GM18909 (cell line): ENCODE data around the gene SLC5A8.
"Not testable (repeated sequence)": the region's sequence is repeated elsewhere in the genome, so short reads cannot be mapped to it uniquely, and the experiment has no call there.

Experiments used
- ATAC-seq: cut with Tn5 transposase; IDR thresholded peaks from one replicate; pipeline ENCODE4 v1.9.1; 2021; ENCODE audit warnings: mild to moderate bottlenecking; ENCODE audit not compliant: unreplicated experiment, poor library complexity

Gene SLC5A8

DNA sequence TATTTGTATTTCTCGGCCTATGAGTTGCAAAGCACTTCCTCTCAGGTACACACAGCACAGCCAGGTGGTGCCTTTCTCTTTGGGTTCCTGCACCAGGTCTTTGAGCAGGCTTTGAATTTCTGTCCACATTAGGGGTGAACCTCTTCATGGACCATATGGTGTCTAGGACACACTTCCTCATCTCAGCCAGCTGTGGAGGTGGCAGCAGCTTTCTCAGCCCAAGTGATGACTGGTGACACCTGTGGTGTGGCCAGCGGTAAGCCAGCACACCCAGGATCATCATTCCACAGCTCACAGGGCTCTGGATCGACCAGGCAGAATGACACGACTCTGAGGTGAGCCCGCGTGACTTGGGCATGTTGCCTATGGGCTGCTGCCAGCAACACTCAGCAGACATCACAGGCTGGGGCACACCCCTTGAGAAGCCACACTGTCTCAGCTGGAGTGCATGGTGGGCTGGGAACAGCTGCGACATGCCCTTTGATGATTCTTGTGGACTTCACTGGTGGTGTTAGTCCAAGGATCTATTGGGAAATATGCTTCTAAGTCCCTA lies 36.8 kb downstream of the SLC5A8 start:
- ATAC-seq, result no peak

DNA sequence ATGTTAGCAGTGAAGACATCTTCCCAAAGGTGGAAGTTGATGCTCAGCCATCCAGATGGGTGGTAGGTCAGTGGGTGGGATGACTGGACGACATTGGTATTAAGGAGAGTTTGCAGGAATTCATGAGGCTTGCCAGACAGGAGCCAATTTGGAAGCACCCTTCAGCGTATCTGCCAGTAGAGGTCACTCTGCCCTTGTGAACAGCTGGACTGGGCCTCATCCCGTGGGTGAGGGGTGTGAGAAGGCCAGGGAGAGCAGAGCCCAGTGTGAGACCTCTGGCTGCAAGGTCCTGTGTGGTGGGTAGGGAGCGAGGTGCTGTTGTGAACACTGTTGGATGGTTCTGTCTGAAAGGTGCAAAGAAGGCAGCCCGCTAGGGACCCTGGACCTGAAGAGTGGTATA lies 37.7 kb downstream of the SLC5A8 start:
- ATAC-seq, result no peak

DNA sequence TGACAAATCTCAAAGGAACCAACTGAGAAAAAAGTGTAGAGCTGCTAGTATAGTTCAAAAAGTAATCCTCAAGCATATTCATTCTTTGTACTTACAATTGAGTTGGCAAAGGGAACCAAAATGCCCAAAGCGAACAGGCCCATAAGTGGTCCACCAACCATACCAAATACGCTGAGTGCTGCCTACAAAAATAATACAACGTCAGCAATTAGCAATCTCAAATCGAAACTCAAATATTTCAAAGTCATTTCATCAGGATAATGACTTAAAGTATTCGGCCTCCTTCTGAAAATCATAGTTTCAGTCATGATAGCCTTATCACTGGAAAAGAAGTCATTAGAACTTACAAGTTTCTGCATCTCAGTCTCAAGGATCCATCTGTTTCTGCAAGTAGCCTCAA lies 42.0 kb downstream of the SLC5A8 start:
- no peak for ATAC-seq

DNA sequence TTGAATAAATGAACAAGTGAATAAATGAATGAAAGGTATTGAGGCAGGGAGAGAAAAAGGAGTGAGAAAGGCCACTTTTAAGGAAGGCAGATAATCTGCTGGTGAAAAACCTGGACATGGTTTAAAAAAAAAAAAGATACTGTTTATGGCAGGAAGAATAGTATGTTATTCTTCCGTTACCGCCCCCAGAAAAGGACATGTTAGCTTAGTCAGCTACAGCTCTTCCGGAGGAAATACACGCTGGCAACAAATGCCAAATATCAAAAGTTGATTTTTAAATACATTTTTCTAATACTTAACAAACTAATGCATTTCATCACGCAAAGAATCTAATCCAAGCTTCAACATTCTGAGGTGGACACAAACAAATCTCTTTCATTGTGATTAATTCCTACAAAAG lies 43.2 kb downstream of the SLC5A8 start:
- ATAC-seq, result no peak

DNA sequence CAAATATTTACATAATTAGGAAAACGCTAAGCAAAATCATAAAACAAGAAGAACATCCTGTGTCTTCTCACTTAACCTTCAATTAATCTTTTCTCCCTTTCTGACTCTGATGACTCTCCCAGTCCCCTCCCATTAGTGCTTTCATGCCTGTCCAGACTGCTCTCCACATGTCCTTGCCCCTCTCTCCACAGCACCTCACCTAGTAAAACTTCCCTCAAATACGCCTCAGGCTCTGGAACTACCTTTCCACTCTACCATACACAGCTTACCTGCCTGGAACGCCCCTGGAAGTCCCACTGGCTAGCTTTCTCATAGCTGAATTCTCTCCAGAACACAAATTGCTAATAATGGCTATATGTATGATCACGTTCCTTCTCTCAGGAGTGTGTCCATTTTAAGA lies 44.7 kb downstream of the SLC5A8 start:
- no peak for ATAC-seq

DNA sequence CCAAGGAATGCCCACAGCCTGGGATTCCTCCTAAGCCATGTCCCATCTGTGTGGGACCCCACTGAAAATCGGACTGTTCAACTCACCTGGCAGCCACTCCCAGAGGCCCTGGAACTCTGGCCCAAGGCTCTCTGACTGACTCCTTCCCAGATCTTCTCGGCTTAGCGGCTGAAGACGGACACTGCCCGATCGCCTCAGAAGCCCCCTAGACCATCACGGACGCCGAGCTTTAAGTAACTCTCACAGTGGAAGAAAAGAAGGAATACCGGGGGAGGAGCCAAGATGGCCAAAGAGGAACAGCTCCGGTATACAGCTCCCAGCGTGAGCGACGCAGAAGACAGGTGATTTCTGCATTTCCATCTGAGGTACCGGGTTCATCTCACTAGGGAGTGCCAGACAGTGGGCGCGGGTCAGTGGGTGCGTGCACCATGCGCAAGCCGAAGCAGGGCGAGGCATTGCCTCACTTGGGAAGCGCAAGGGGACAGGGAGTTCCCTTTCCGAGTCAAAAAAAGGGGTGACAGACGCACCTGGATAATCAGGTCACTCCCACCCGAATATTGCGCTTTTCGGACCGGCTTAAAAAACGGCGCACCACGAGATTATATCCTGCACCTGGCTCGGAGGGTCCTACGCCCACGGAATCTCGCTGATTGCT lies 64.1 kb downstream of the SLC5A8 start:
- ATAC-seq, result not testable (repeated sequence)

DNA sequence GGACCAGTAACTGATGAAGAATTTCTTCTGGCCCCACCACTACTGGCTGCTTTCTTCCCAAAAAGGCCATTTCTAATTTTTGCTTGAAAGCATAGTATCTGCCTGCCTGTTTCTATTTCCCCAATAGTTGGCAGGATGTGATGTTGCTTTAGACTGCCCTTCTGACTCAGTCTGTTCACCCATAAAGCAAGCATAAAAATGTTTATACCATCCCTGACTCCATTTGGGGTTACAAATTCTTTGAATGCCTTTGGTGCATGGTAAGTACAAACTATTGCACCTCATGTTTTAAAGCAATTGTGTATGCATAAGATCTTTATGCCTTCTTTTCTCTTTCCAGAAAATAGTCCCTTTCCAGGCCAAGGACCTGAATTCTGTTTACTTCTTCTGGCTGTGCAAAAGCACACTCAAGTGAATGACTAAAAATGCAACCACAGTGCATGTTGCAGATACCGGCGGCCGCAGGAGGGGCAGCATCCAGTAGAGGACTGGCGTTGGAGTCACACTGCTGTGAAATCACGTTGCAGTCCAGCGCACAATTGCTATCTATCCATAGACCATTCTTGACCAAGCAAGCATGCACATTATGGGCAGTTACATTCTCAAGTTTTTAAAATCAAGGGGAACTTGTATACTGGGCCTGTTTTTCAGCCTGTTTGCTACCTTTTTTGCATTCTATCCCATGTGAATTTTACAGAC lies 82.4 kb downstream of the SLC5A8 start:
- no peak for ATAC-seq

DNA sequence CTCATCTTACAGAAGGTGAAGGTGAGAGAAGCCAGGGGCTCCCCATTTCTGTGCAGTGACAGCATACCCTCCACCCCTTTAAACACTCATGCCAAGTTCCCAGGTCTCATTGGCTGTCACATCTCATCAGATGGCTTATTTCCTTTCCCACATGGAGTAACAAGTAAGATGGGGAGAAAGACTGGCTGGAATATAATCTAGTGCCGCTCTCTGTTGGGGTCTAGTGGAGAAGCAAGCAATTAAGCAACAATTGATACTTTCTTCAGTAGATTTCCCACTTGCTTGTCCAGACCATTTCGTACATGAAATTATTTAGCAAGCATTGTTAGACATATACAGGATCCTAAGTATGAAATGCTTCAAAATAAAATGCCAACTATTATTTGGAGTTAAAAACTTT lies 92.2 kb downstream of the SLC5A8 start:
- no peak for ATAC-seq

DNA sequence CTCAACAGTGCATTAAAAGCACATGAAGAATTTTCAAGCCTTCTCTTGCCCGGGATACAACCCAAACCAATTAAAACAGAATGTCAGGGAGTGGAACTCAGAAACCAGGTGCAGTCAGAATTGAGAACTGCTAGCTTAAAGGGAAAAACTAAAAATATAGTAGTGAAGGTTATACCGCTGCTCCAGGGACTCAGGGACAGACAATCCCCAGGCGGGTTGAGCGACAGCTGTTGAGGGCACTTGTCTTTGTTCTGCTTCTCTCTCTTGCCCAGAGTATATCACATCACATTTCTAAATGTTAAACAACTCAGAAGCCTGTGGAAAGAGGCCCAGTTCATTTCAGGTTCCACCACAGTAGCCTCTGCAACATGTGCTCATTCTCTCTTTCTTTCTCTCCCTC lies 93.1 kb downstream of the SLC5A8 start:
- ATAC-seq, result no peak

DNA sequence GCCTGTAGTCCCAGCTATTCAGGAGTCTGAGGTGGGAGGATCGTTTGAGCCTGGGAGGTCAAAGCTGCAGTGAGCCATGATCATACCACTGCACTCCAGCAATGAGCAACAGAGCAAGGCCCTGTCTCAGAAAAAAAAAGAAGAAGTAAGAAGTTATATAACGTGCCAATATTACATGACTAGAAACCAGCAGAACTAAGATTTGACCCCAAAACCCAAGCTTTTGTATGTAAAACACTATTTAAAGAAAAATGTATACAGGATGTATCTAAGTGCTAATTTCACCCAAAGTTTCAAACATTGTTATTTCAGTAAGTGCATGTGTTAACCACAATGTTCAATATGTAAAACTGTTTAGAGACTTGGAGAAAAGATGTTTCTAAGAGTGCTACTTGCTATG lies 94.7 kb downstream of the SLC5A8 start:
- ATAC-seq, result no peak

DNA sequence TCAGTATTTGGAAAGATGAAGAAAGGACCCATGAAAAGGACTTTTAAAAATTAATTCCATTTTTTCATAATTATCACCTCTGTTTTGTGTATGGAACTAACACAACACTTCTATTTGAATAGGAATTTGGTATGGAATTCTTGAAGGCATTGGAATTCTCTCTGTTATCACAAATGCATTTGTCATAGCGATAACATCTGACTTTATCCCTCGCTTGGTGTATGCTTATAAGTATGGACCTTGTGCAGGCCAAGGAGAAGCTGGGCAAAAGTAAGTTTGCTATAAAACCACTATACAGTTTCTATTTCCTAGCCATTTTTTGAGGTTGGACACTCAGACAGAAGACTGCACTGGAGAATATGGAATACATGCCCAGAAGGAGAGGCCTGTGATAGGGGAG lies 98.6 kb downstream of the SLC5A8 start:
- no peak for ATAC-seq

DNA sequence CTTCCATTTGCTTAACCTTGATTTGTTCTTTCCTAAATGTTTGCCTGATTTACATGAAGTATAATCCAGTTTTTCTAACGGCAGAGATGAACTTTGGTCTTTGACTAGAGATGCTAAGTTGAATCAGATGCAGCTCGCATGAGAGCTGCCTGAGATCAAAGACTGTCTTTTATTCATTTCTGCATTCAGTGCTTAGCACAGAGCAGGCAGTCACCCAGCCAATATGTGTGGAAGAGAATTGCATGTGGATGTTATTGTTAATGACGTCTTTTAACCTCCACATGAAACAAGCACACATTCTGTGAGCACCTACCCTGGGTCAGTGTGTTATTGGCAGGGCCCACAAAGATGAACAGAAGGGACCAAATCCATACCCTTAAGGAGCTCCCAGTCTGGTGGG lies 99.2 kb downstream of the SLC5A8 start:
- ATAC-seq, result no peak

DNA sequence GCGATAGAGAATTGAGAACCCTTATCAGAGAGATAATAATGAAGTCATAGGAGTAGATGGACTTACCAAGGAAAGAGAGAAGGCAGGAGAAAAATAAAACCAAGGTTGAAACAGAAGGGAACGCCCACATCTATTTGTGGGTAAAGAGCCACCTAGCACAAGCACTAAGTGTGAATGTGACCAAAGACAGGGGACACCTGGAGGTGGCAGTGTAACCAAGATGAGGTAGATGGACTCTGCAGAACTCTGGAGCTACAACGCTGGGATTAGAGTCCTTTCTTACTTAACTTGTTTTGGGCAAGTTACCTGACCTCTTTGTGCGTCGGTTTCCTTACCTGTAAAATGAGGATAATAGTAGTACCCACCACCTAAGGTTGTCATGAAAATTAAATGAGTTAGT lies 101.9 kb downstream of the SLC5A8 start:
- no peak for ATAC-seq

DNA sequence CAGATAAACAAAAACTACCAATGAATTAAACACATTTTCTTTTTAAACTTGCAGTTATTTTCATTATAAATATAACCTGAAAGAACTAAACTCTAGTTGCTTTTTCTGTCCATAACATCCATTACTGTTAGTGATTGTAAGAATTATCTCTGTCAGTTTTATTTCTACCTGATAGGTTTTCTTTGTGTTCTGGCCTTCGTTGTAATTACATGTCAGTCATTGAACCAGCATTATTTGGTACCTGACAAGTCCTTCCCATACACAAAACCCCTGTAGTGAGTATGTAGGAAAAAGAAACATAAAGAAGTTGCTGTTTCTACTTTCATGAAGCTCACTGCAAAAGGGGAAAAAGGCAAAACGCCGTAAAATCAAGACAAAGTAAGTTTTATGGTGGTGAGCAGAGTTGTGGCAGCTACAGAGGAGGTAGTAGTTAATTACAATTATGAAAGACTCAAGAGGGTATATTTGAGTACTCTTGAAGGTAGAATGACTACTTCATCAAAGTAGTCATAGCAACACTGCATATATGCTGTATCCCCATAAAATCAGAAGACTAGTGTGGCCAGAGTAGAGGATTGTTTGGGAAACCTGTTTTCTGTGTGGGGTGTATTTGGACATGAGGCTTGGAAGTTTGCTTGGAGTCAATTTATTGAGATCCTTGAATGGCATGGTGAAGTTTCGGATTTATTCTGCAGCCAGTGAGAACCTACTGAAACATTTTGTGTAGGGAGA lies 102.8 kb downstream of the SLC5A8 start:
- no peak for ATAC-seq
